IMR-90 (cell line): Measurements from ENCODE around the gene KMT2C.

Experiments used
- FOS ChIP-seq: fragments of 150-350 bp; IDR thresholded peaks from 2 replicates; pipeline ENCODE4 v1.6.1; 2016; ENCODE audit warnings: low read depth, low read length
- MAFK ChIP-seq: IDR thresholded peaks from 2 replicates; pipeline ENCODE4 v1.6.1; 2012; ENCODE audit warnings: low read depth, low read length, improper control_type of control experiment
- MAZ ChIP-seq: IDR thresholded peaks from 2 replicates; pipeline ENCODE4 v1.6.1; 2012; ENCODE audit warnings: low read depth, mild to moderate bottlenecking, low read length, improper control_type of control experiment, moderate library complexity, borderline replicate concordance
- POLR2A ChIP-seq: IDR thresholded peaks from 2 replicates; pipeline ENCODE4 v1.6.1; 2012; ENCODE audit warnings: mild to moderate bottlenecking, low read depth, low read length
- RAD21 ChIP-seq: IDR thresholded peaks from 2 replicates; pipeline ENCODE4 v1.6.1; 2012; ENCODE audit warnings: low read length, improper control_type of control experiment
- TF ChIP-seq, protein P1 (sequence below): fragments of 150-350 bp; IDR thresholded peaks from 2 replicates; pipeline ENCODE4 v1.6.1; 2017; ENCODE audit warnings: mild to moderate bottlenecking, antibody characterized with exemption, low read length, low read depth
- TF ChIP-seq, protein P2 (sequence below): conservative IDR thresholded peaks from 2 replicates; pipeline ENCODE4 v1.5.1; 2012; ENCODE audit warnings: mild to moderate bottlenecking, low read depth, low read length, improper control_type of control experiment

DNA sequence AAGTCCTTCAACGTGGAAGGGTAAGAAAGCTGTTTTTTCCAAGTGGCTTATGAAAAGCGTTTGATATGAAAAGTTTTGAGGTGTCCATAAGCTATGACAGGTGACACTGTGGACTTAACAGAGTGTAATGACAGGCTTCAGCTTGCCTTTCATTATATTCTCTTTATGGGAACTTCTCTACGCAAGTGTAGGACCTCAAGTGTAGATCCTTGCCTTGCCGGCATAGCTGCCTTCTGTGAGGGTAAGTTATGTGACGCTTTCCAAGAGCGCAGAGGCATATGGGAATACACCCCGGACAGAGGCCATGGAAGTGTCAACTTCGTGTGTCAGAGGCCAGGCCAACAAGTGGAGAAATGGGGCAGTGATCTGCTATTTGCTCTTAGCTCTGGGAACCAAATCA lies 318.4 kb downstream of the KMT2C start:
- TF ChIP-seq, protein P1, sequence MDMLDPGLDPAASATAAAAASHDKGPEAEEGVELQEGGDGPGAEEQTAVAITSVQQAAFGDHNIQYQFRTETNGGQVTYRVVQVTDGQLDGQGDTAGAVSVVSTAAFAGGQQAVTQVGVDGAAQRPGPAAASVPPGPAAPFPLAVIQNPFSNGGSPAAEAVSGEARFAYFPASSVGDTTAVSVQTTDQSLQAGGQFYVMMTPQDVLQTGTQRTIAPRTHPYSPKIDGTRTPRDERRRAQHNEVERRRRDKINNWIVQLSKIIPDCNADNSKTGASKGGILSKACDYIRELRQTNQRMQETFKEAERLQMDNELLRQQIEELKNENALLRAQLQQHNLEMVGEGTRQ, result no peak
- TF ChIP-seq RAD21 (no peak), FOS (no peak), POLR2A (no peak), MAZ (no peak), MAFK (no peak)
- TF ChIP-seq, protein P2, sequence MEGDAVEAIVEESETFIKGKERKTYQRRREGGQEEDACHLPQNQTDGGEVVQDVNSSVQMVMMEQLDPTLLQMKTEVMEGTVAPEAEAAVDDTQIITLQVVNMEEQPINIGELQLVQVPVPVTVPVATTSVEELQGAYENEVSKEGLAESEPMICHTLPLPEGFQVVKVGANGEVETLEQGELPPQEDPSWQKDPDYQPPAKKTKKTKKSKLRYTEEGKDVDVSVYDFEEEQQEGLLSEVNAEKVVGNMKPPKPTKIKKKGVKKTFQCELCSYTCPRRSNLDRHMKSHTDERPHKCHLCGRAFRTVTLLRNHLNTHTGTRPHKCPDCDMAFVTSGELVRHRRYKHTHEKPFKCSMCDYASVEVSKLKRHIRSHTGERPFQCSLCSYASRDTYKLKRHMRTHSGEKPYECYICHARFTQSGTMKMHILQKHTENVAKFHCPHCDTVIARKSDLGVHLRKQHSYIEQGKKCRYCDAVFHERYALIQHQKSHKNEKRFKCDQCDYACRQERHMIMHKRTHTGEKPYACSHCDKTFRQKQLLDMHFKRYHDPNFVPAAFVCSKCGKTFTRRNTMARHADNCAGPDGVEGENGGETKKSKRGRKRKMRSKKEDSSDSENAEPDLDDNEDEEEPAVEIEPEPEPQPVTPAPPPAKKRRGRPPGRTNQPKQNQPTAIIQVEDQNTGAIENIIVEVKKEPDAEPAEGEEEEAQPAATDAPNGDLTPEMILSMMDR, result no peak
